GM20000 (cell line): ENCODE data around the gene PLCL2.
A peak's percentile ranks its signal among the peaks of the same experiment; 100 is the strongest.

Experiments used
- DNase-seq: peaks from one replicate; pipeline ENCODE4 v3.0.0; 2012; ENCODE audit warnings: low spot score
- TF ChIP-seq, protein P1 (sequence below): IDR thresholded peaks from 2 replicates; pipeline ENCODE4 v1.5.1; 2012; ENCODE audit warnings: mild to moderate bottlenecking, control low read depth; ENCODE audit errors: extremely low read depth, missing control alignments

PLCL2 gene

DNA sequence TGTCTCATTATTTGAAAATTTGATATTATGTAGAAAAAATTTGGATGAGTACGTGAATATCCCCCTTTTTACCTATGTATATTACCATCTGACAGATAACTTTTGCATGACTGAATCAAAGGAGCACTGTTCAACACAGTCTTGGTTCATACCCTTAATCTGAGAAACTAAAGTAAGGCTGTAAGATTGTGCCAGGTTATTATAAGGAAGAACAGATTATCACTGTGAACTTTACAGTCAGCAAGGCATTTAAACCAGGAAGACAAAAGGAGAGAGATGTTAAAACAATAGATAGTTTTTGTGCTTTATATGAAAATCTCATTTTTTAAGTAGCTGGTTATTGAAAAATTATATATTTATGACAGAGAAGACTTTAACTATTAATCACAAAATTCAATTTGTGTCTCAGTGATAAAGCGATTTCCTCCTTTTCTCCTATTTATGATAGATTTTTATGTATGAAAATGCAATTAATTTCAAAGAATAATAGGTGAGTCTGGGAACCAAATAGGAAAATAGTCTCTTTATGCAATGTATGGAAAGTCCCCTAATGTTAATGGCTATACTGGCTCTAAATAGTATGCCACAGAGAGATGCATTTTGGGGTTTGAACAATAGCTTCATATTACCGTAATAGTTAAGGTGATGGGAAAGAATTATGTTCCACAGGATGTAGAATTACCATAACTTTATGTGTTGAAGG is 33.4 kb downstream of the PLCL2 start:
- DNase-seq: no peak
- TF ChIP-seq, protein P1, sequence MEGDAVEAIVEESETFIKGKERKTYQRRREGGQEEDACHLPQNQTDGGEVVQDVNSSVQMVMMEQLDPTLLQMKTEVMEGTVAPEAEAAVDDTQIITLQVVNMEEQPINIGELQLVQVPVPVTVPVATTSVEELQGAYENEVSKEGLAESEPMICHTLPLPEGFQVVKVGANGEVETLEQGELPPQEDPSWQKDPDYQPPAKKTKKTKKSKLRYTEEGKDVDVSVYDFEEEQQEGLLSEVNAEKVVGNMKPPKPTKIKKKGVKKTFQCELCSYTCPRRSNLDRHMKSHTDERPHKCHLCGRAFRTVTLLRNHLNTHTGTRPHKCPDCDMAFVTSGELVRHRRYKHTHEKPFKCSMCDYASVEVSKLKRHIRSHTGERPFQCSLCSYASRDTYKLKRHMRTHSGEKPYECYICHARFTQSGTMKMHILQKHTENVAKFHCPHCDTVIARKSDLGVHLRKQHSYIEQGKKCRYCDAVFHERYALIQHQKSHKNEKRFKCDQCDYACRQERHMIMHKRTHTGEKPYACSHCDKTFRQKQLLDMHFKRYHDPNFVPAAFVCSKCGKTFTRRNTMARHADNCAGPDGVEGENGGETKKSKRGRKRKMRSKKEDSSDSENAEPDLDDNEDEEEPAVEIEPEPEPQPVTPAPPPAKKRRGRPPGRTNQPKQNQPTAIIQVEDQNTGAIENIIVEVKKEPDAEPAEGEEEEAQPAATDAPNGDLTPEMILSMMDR: no peak

DNA sequence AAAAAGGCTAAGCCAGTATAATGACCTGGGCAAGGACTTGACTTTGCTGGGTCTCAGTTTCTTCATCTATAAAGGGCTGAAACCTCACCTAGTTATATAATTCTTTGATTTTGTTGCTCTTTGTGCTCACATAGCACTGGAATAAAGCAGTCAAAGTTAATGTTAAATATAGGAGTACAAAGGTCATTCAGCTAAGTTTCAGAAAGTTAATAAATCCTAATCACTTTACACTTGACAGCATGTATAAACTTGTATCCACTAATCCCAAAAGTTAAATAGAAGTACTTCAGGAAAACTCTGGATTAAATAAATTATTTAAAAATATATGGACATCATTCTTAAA is 33.9 kb downstream of the PLCL2 start:
- TF ChIP-seq, protein P1: no peak

DNA sequence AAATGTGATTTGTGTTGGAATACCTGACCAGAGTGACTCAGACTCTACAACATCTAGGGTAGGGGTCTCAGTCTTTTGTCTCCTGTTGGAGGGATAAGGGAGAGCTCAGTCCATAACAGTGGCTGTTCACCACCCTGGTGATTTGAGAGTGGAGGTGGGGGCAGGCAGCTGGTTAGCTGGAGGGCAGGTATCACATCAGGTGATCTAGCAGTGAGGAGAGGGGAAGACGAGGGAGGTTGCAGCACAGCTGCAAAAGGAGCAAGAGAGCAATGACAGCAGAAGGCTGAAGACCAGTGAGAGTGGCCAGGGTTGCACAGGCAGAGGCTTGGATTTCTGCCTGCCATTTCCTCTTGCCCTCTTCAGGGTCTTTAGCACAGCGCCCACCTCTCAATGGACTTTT is 38.4 kb downstream of the PLCL2 start:
- DNase-seq: no peak
- TF ChIP-seq, protein P1: no peak

More for the DNA sequence above, 33.9 kb downstream of the PLCL2 start:
- DNase-seq: no peak

DNA sequence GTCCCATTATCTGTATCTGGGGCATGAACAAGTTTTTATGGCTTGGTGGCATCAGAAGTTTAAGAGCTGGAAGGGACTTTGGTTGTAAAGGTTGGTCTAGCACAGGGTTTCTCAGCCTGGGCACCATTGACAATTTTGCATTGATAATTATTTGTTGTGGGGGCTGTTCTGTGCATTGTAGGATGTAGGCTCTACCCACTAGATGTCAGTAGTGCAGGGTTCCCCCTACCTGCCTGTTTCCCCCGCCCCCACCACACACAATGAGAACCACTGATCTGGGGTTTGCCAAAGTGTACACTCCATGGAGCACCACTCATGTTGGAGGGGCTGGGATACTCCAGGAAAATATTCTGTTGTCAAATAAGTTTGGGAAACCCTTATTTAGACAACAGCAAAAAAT is 42.7 kb downstream of the PLCL2 start:
- DNase-seq: peak; percentile 23
- TF ChIP-seq, protein P1: no peak

DNA sequence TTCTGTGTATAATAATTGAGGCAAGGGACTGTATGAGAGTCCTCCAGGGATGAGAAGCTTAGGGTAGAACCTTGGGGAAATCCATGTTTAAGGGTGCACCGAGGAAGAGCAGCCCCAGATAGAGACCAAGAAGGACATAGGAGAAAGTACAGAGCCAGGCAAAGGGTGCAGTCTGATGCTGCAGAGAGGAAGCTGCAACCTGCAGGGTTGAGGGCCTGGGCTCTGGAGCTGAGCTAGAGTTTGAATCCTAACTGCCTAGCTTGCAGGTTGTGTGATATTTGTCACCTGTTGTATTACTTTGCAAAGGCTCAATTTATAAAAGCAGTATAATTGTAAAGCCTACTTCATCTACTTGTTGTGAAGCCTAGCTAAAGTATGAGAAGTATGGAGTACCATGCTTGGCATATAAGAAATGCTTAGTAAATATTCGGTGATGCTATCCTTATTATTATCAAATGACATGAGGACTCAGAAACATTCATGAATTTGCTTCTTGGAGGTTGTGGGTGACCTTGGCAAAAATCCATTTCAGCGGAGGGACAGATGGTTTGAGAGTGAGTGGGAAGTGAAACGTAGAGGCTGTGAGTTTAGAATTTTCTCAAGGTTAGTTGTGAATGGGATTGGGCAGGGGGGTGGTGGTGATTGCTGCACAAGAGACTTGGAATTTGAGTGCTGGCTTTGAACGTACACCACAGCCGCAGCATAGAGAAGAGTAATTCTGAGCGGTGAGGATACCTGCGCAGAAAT is 43.8 kb downstream of the PLCL2 start:
- TF ChIP-seq, protein P1: no peak

DNA sequence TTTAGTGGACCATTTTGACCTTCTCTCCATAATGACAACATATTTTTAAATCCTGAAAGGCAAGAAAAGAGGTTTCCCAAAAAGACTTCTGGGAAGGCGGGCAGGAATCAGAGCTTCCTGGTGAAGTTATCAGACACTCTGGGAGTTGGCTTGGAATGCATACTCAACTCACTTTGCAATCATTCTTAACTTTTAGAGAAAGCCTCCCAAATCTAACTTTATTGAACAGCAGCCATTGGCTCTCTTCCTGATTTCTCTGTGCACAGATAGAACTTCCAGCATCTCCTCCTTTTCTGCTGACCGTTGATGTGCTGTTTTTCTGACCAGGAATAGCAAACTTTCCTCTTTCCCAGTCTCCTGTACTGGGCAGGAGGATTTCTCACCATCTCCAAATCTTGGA is 44.6 kb downstream of the PLCL2 start:
- TF ChIP-seq, protein P1: no peak
- no peak for DNase-seq

More for the DNA sequence above, 43.8 kb downstream of the PLCL2 start:
- DNase-seq: peak; percentile 20

DNA sequence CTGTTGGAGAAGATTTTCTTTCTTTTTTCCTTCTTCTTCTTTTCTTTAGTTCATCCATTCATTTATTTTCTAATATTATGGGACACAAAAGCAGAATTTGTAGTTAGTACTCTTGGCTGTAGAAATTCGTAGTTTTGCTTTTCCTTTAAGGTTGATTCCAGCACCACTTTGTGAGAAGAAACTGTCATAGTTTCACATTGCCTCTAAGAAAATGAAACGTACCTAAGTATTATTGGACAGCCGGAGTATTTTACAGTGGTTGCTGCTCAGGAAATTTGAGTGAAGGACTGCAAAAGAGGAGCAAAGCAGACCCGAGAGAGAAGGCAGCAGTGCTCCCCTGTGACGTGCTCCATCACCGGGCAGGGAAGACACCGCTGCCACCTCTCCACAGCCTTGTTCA is 48.1 kb downstream of the PLCL2 start:
- DNase-seq: peak; percentile 28
- TF ChIP-seq, protein P1: no peak
